HT-29 (cell line): ENCODE results near the gene RAB18. TPM values are rescaled to one million over a fixed set of nuclear protein-coding genes. Genes with fewer than 3 reads are reported as not detected.
"Not testable (repeated sequence)": the region's sequence is repeated elsewhere in the genome, so short reads cannot be mapped to it uniquely, and the experiment has no call there.

ENCODE experiments used
- DNase-seq: peaks from one replicate; pipeline ENCODE4 v3.0.0-alpha.2; 2015; ENCODE audit warnings: low spot score
- total RNA-seq: library from RNA; depleted of rRNA; stranded (reverse); fragments of >200 nt; shearing (Covaris generic); gene quantifications from 2 replicates; pipeline ENCODE4 v1.2.3, GENCODE V29; 2014; rRNA removed

The RAB18 gene
- total RNA-seq, 1 experiment from 2014 or later, result 12.7 TPM

GRCh38 chr10:27547047-27547446 is 42.9 kb downstream of the RAB18 start:
- DNase-seq, result no peak

- DNase-seq, result no peak
Observed at GRCh38 chr10:27547482-27547881, 43.4 kb downstream of the RAB18 start.

GRCh38 chr10:27550823-27551222 is 46.7 kb downstream of the RAB18 start:
- no peak for DNase-seq

- DNase-seq, result peak; percentile 69
Observed at GRCh38 chr10:27558612-27559020, 54.5 kb downstream of the RAB18 start.

GRCh38 chr10:27561334-27561733 is 57.2 kb downstream of the RAB18 start:
- no peak for DNase-seq

GRCh38 chr10:27564398-27564797 is 60.3 kb downstream of the RAB18 start:
- DNase-seq, result no peak

GRCh38 chr10:27564880-27565279 is 60.8 kb downstream of the RAB18 start:
- DNase-seq, result no peak

- no peak for DNase-seq
Observed at GRCh38 chr10:27568196-27569175, 64.4 kb downstream of the RAB18 start.

- no peak for DNase-seq
Observed at GRCh38 chr10:27569946-27570345, 65.8 kb downstream of the RAB18 start.

GRCh38 chr10:27577038-27577437 is 72.9 kb downstream of the RAB18 start:
- DNase-seq, result not testable (repeated sequence)

GRCh38 chr10:27578316-27578715 is 74.2 kb downstream of the RAB18 start:
- no peak for DNase-seq

GRCh38 chr10:27581225-27581624 is 77.1 kb downstream of the RAB18 start:
- no peak for DNase-seq

GRCh38 chr10:27584302-27584701 is 80.2 kb downstream of the RAB18 start:
- no peak for DNase-seq

Other genes with a start within 250 kb of the RAB18 start
- gene MKX, start 241.5 kb downstream of the RAB18 start, total RNA-seq, result not detected in 2 replicates